GM21786 (cell line): Measurements from ENCODE around the gene SLC22A31.
A peak's percentile ranks its signal among the peaks of the same experiment; 100 is the strongest.

Experiments
- ATAC-seq: cut with Tn5 transposase; IDR thresholded peaks from one replicate; pipeline ENCODE4 v1.9.1; 2021; ENCODE audit not compliant: unreplicated experiment

SLC22A31 gene

GRCh38 chr16:89217138-89217387 is 16.7 kb upstream of the SLC22A31 start:
- no peak for ATAC-seq

GRCh38 chr16:89216315-89217137 is 16.2 kb upstream of the SLC22A31 start:
- peak; percentile 49 for ATAC-seq

- no peak for ATAC-seq
Observed at GRCh38 chr16:89210904-89211515, 10.7 kb upstream of the SLC22A31 start.

GRCh38 chr16:89210165-89210903 is 10.0 kb upstream of the SLC22A31 start:
- ATAC-seq: no peak

- no peak for ATAC-seq
Observed at GRCh38 chr16:89209522-89210044, 9.2 kb upstream of the SLC22A31 start.

GRCh38 chr16:89207993-89208392 is 7.7 kb upstream of the SLC22A31 start:
- no peak for ATAC-seq

GRCh38 chr16:89202422-89203215 is 2.3 kb upstream of the SLC22A31 start:
- no peak for ATAC-seq

GRCh38 chr16:89201439-89202377 is 1.4 kb upstream of the SLC22A31 start:
- ATAC-seq: no peak

GRCh38 chr16:89200850-89201411 is 594 bp upstream of the SLC22A31 start:
- ATAC-seq: no peak

GRCh38 chr16:89199241-89200123 is 855 bp downstream of the SLC22A31 start:
- ATAC-seq: no peak

GRCh38 chr16:89198417-89199240 is 1.7 kb downstream of the SLC22A31 start:
- ATAC-seq: no peak

- ATAC-seq: no peak
Observed at GRCh38 chr16:89197633-89198416, 2.5 kb downstream of the SLC22A31 start.

GRCh38 chr16:89197033-89197632 is 3.2 kb downstream of the SLC22A31 start:
- ATAC-seq: no peak

- ATAC-seq: no peak
Observed at GRCh38 chr16:89195521-89196171, 4.7 kb downstream of the SLC22A31 start.

GRCh38 chr16:89194340-89195311 is 5.7 kb downstream of the SLC22A31 start:
- ATAC-seq: no peak
